HG03039 (cell line): Measurements from ENCODE around the gene NOXA1.
"Not testable (repeated sequence)": the region's sequence is repeated elsewhere in the genome, so short reads cannot be mapped to it uniquely, and the experiment has no call there.

ENCODE experiments used
- ATAC-seq: cut with Tn5 transposase; IDR thresholded peaks from one replicate; pipeline ENCODE4 v1.9.1; 2021; ENCODE audit warnings: mild to moderate bottlenecking, moderate library complexity; ENCODE audit not compliant: unreplicated experiment

The NOXA1 gene

DNA sequence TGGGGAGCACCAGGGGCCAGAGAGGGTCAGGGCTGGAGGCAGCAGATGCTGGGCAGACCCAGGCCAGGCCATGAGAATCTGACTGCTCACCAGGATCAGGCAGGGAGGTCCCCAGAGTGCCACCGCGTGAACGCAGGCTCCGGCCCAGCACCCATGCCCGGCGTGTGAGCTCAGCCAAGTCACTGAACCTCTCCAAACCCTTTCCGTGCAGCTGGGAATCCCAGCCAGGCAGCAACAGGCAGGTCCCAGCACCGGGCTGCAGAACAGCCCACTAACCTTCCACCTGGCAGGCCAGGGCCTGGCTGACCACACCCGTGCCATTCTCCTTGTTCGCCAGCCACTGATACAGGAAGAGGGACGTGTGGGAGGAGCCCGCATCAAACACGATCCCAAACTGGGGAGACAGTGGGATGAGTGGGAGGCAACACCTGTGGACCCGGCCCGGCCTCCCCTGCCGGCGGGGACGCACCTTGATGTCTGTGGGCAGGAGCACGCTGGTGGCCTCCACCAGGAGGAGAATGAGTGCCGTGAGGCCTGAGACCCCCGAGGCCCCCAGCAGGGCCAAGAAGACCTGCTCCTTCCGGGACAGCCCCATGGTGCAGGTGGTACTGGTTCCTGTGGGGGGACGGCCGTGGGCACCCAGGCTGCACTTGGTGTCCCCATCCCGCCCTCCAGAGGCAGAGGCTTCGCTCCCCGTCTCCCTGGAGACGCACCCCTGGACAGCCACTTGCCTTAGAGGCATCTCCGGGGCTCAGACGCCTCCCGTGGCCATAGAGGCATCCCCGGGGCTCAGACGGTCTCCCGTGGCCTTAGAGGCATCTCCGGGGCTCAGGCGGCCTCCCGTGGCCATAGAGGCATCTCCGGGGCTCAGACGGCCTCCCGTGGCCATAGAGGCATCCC lies 14.7 kb downstream of the NOXA1 start:
- ATAC-seq = no peak

DNA sequence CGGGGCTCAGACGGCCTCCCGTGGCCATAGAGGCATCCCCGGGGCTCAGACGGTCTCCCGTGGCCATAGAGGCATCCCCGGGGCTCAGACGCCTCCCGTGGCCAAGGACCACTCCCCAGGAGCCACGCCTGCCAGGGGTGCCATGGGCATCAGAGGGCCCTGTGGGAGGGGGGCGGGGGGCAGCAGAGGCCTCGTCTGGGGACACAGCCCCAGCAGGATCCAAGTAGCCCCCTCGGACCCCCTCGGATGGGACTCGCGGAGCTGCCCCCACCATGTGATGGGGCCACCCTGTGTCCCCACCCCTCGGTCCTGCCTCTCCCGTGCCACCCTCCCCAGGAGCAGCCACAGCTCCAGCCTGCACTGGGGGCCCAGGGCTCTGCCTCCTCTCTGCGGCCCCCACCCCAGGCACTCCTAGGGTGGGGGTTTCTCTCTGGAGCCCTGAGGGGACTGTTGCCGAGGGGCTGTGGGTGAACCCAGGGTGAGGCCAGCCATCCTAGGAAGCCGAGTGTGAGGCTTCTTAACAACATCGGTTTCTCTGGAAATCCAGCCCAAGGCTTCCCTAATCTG lies 15.5 kb downstream of the NOXA1 start:
- ATAC-seq = no peak

DNA sequence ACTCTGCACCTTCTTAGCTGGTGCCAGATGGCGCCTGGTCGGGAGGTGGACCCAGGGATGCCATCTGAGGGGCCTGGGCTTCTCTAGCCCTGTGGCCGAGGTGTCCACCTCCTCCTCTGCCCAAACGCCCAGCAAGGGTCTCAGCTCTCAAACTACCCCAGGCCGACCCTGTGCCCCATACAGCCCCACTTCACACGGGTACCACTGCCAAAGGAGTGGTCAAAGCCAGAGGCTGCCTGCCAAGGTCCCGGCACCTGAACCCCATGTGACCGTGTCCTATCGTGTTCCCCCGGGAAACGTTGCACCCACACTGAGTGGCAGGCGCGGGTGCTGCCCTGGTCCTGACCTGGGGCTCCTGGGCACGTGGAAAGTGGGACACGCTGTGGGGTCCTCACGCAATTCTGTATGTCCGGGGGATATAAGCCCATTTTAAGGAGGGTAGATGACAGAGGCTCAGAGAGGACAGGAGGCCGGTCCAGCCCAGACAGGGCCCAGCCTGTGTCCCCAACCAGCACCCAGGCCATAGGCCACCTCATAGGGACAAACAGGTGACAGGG lies 16.0 kb downstream of the NOXA1 start:
- no peak for ATAC-seq

DNA sequence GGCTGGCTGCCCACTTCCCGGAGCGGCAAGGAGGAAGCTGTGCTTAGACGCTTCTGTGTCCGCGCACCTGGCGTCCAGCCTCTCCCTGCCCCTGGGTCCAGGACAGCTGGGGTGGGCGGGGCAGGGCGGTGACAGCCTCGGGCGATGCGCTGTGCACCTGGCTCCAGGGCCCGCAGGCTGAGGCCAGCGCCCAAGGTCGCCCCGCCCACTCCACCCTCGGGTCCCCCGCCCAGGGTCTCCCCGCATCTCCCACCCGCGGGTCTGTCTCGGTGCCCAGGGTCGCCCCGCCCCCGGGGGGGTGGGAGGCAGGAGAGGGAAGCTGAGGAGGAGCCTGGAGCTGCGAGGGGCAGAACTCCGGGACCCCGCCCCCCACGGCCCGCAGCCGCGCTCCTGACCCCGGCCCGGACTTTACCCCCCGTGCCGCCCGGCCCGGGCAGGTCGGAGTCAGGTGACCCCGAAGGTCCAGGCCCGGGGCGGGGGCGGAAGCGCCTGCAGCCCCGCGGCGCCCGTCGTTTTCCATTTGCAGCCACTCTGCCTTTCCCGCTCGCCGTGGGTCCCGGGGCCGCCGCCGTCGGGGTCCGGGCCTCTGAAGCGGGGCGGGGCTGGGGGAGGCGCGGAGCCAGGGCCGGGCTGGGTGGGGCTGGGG lies 18.2 kb downstream of the NOXA1 start, which contains the start of gene ENTPD8:
ENTPD8 (minus strand) TSS at position 69 of the 646 bp plus-strand sequence. CDS start 3,072 bp downstream, outside the sequence.
- ATAC-seq = no peak

DNA sequence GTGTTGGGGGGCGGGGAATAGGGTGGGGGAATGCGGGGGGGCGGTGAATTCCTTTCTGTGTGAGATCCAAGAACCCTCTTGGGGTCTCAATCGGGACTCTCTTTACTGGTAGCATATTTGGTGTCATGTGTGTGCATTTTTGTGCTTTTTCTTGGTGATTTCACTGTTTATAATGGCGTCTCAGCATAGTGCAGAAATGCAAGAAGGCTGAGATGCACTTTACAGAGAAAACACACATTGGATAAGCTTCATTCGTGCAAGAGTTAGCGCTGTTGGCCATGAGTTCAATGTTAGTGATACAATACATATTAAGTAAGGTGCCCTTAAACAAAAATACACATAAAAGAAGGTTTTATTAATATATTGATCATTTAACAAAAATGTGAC lies 18.7 kb downstream of the NOXA1 start:
- ATAC-seq = no peak

DNA sequence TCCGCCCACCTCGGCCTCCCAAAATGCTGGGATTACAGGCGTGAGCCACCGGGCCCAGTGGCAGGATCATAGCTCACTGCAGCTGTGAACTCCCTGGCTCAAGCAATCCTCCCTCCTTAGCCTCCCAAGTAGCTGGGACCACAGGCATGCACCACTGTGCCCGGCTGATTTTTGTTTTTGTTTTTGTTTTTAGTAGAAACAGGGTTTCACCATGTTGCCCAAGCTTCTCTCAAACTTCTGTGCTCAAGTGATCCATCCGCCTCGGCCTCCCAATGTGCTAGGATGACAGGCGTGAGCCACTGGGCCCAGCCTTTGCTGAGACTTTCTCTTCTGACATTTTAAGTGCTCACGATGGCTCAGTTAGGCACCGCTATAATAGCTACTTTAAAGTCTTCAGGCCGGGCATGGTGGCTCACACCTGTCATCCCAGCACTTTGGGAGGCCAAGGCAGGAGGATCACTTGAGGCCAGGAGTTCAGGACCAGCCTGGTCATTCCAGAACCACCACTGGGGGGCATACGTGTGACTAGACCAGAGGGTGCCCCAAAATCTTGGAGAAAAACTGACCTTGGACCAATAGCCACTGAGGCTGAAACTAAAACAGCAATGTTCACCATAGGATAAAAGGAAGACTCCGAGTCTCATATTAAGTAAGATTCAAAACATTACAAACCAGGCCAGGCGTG lies 21.1 kb downstream of the NOXA1 start:
- ATAC-seq = no peak

DNA sequence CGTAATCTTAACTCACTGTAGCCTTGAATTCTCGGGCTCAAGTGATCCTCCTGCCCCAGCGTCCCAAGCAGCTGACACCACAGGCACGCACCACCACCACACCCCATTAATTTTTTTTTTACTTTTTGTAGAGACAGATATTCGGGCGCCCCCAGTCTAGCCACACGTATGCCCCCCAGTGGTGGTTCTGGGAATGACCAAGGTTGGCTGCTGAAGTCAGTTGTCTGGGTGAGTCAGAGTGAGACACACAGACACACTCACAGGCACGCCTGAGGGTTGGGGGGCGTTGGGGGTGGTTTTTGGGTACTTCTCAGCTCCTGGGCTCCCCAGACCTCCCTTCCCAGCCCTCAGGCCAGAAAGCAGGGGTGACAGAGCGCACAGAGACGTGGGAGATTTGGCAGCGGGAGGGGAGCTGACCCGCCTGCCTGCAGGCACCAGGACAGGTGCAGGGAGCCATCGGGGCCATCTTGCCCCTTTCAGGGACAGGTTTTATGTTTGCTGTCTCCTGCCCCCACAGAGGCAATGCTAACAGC lies 22.1 kb downstream of the NOXA1 start:
- ATAC-seq = no peak

DNA sequence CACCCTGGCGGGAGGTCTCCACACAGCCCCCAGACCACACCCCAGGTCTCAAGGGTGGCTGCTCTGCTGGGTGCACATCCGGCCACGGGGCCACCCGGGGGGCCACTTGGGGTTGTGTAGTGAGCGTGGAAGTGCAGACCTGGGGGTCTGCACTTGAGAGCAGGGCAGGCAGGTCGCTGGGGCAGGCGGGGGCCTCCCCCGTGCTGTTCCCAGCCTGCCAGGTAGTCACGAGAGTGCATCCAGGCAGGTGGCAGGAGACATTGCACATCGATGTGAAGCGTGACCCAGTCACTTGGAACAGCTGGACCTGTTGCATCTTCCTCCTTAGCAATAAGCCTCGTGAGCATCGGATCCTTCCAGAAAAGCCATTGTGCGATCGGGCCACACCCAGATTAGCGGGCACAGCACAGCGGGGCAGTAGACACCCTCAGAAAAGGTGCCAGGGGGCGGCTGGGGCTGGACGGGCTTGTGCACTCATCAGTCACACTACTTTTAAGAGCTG lies 22.8 kb downstream of the NOXA1 start:
- ATAC-seq = no peak

DNA sequence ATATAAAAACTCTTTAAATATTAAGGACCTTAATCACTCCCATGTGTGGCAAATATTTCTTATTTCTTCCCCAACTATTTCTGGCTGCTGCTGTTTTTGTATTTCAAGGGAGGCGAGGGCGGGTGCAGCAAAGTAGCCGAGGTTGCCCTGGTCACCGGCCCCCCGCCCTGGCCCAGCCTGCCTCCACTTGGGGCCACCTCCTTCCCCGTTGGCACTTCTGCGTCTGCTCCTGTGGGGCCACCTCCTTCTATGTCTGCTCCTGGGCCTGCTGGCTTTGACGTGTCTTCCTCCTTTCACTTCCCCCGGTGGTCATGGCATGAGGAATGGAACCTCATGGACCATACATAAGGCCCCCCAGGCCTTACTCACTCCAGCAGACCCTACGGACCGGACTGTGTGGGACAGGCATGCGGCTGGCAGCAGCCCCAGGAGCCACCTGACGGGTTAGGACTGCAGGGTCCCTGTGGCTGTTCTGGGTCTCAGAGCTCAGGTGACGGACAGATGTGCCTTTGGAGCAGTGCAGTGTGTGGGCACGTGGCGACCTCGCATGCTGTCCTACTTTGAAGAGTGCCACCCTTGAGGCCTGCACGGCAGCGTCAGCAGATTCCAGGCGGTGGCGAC lies 23.8 kb downstream of the NOXA1 start:
- no peak for ATAC-seq

DNA sequence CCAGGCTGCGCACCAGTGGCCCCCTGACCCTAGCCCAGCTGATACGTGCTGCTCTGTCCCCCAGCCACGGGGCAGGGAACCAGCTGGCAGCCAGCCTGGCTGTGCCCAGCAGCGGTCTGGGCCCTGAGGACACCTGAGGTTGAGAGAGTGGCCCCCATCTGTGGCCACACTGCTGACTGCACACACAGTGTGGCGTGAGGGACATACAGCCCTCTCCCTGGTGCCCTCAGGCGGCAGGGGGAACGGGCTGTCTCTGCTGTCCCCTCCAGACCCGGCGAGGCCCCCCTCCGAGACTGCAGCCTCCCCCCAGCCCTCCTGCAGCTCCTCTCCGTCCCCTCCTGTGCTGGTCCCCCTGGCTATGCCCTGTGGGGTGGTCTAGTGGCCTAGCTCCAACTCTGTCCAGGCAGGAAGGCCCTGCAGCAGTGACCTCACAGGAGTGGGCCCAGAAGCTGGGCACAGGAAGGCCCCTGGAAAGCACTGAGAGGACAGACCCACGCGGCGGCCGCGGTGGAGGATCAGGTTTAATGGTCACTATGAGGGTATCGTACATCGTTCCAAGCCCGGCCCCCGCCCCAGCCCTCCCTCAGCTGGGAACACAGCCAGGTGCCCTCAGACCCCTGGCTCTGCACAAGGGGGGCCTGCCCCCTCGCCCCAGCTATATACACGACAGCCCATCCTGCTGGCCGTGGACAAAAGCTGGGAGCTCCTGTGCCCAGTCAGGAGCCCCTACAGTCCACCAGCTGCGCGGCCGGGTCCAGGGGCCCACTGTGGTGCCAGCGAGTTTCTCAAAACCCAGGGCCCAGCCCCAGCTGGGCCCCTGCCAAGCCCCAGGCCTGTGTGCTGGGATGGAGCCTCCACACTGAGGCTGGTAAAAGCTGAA lies 24.8 kb downstream of the NOXA1 start:
- ATAC-seq = no peak

DNA sequence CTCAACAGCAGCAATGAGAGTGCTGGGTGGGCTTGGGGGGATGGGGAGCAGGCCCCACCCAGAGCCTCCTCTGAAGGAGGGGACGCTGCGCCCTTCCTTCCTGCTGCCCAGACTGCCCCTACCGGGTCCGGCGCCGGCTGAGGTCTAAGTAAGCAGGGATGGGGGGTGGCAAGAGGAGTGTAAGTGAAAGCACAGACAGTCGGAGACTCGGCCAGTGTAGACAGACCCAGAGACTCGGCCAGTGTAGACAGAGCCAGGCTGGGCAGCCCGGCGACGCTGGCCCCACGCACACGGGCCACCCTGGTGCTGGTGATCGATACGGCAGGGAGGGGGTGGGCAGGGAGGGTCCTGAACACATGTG lies 25.4 kb downstream of the NOXA1 start:
- no peak for ATAC-seq

DNA sequence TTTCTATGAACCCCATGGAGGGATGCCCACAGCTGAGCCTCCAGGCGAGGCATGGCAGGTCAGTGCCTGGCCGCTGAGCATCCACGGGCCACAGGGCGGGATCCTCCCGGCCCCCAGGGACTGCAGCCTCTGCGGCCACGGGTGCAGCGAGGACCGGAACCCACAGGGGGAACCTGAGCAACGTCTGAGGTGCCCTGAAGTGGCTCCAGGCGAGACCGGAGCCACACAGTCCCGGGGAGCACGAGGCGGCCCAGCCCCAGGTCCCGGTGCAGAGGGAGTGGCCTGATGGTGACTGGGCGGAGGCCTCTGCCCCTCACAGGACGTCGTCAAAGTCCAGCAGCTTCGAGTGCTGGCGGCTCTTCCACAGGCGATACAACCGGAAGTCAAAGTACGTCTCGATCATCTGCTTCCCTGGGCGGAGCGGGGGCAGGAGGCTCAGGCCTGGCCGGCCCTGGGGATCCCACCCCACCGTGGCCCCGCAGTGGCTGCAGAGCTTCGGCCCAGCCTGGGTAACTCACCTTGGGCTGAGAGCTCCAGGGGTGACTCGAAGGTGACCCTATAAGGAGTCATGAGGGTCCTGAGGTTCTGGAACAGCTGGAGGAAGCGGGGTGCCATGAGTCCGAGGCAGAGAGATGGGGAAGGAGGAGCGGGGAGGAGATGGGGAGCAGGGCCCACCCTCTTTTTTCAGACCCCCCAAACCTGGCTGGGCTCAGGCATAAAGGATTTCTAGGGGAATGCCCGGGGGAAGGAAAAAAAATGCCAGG lies 26.1 kb downstream of the NOXA1 start:
- no peak for ATAC-seq

DNA sequence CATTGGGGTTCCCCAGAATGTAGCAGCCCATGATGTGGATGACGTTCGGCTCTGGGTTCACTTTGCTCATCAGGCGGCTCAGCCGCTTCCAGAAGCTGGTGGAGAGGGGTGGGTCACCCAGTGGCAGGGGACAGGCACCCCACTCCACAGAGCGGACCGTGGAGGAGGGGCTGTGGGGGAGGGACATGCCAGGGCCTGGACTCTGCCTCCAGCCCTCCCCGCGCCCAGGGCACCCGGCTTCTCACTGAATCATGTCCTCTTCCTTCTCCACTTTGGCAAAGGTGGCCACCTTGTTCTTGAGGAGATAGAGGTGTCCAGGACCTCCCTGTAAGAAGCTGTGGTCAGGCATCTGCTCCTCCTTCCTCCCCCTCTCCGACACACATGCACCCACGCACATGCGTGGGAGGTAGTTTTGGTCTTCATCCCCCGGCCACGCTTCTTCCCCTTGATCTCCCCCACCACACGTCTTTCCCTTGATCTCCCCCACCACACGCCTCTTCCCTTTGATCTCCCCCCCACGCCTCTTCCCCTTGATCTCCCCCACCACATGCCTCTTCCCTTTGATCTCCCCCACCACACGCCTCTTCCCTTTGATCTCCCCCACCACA lies 26.8 kb downstream of the NOXA1 start:
- ATAC-seq = no peak

DNA sequence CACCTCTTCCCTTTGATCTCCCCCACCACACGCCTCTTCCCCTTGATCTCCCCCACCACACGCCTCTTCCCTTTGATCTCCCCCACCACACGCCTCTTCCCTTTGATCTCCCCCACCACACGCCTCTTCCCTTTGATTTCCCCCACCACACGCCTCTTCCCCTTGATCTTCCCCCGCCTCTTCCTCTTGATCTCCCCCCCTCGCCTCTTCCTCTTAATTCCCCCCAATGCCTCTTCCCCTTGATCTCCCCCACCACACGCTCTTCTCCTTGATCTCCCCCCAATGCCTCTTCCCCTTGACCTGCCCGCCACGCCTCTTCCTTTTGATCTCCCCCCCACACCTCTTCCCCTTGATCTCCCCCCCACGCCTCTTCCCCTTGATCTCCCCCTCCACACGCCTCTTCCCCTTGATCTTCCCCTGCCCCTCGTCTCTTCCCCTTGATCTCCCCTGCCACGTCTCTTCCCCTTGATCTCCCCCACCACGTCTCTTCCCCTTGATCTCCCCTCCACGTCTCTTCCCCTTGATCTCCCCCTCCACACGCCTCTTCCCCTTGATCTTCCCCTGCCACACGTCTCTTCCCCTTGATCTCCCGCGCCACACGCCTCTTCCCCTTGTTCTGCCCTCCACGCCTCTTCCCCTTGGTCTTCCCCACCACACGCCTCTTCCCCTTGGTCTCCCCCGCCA lies 27.5 kb downstream of the NOXA1 start:
- not testable (repeated sequence) for ATAC-seq

DNA sequence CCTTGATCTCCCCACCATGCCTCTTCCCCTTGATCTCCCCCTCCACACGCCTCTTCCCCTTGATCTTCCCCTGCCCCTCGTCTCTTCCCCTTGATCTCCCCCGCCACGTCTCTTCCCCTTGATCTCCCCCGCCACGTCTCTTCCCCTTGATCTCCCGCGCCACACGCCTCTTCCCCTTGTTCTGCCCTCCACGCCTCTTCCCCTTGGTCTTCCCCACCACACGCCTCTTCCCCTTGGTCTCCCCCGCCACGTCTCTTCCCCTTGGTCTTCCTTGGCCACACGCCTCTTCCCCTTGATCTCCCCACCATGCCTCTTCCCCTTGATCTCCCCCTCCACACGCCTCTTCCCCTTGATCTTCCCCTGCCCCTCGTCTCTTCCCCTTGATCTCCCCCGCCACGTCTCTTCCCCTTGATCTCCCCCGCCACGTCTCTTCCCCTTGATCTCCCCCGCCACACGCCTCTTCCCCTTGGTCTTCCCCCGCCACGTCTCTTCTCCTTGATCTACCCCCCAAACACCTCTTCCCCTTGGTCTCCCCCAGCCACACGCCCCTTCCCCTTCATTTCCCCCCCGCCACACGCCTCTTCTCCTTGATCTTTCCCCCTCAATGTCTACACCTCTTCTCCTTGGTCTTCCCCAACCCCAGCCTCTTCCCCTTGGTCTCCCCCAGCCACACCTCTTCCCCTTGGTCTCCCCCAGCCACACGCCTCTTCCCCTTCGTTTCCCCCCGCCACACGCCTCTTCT lies 28.2 kb downstream of the NOXA1 start:
- not testable (repeated sequence) for ATAC-seq

DNA sequence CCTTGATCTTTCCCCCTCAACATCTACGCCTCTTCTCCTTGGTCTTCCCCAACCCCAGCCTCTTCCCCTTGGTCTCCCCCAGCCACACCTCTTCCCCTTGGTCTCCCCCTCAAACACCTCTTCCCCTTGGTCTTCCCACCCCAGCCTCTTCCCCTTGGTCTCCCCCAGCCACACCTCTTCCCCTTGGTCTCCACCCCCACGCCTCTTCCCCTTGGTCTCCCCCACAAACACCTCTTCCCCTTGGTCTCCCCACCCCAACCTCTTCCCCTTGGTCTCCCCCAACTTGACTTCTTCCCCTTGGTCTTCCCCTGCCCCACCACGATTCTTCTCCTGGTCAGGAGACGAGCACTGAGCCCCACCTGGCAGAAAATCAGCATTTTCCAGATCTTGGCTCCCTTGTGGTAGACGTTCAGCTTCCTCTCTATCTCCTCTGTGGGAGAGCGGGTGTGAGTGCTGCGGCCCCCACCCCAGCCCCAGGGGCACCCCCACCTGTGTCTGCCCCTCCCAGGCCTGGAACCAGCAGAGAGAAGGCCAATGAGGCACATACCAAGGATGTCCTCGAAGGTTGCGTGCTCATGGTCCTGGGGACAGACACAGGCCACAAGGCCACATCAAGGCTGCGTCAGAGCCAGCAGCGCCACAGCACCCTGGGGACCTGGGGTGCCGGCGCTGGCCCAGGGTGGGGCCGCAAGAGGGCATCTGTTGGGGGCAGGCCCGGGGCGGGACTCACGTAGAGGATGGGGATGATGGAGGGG lies 29.0 kb downstream of the NOXA1 start:
- no peak for ATAC-seq
